ENCODE results near the gene PAM16. TPM values are rescaled to one million over a fixed set of nuclear protein-coding genes. Genes with fewer than 3 reads are reported as not detected.
A peak's percentile ranks its signal among the peaks of the same experiment; 100 is the strongest.

Gene PAM16
- total and polyA plus RNA-seq, 9 of the 15 experiments (the other 6 are each of a cell fraction or from before 2014, with no cell fraction given) = 38.7 to 273 (median 79.3) TPM

DNA sequence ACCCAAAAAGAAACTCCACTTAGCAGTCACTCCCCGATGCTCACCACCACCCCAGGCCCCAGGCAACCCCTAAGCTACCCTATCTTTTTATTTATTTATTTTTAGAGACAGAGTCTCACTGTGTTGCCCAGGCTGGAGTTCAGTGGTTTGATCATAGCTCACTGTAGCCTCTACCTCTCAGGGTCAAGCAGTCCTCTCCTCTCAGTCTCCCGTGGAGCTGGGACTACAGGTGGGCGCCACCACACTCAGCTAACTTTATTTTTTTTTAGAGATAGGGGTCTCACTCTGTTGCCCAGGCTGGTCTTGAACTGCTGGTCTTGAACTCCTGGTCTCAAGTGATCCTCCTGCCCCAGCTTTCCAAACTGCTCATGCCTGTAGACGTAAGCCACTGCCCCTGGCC is 49.9 kb downstream of the PAM16 start:
- Histone ChIP-seq H3K4me2 (ENCODE audit: insufficient read depth, low read length) (no peak overlapping the region), H3K79me2 (ENCODE audit: control insufficient read depth, insufficient read depth, low read length) (peaks cover 5% of the 10 kb centered on the region), H3K9ac (ENCODE audit: insufficient read depth in 1 of 2, low read depth in 2 of 2, low read length in 2 of 2) (no peak overlapping the region), H3K9me3 (replicated peaks; ENCODE audit: control insufficient read depth, insufficient read depth, low read depth, low read length) (no peaks in the 10 kb centered on the region), H3K27me3 (ENCODE audit: control insufficient read depth in 2 of 2, insufficient read depth in 2 of 2, low read length in 2 of 2) (no peaks in the 10 kb centered on the region), H3K36me3 (ENCODE audit: control insufficient read depth, insufficient read depth, low read length) (peaks cover 35% of the 10 kb centered on the region; the same call in 2 of the 3 replicates), H3K4me3 (no peak overlapping the region), H2AFZ (ENCODE audit: low read depth, low read length) (no peak overlapping the region), H3K9me1 (ENCODE audit: control insufficient read depth, insufficient read depth, low read length) (peaks cover 1% of the 10 kb centered on the region), H3K27ac (ENCODE audit: extremely low read depth, low read depth, low read length) (no peak overlapping the region), H4K20me1 (replicated peaks; ENCODE audit: control insufficient read depth, insufficient read depth, low read length) (0 out of 2 replicates have a peak, but pooled peaks cover 4% of the 10 kb centered on the region), H3K4me1 (replicated peaks in 1 of 2; ENCODE audit: control insufficient read depth in 2 of 2, insufficient read depth in 2 of 2, low read length in 2 of 2) (peaks cover 11 to 21% of the 10 kb centered on the region in 2 experiments; a peak in 4 of 5 replicates)
- intact Hi-C loops (cut with micrococcal nuclease) = no loop called here
- FAIRE-seq (no peak), DNase-seq (ENCODE audit: extremely low read depth in 1 of 4, low spot score in 3 of 4) (no peak), ATAC-seq (no peak)
- no TSS peak for BruUV-seq (replicated peaks)
- 93% methylated on average over 4 of the region's 4 CpGs for WGBS (ENCODE audit: insufficient coverage, low coverage, missing lambda C conversion rate)
- in situ Hi-C loops (cut with MboI) = no loop called here
- TF ChIP-seq ZNF121 (CRISPR knock-in tag; conservative IDR thresholded peaks at IDR 0.05) = peak; percentile 53; the same call in 1 of the 2 replicates
- TF ChIP-seq NCOA6 (IDR thresholded peaks at IDR 0.05) = no peak
- ChIA-PET CTCF (ENCODE audit: low intra/inter-chr PET ratio) (interaction anchor here (0.7 kb wide), 1 partner anchor 614 kb away, joined by 6 read pairs; no protein-coding TSS in a partner anchor), POLR2A (interaction anchor here (0.9 kb wide), 1 partner anchor 50 kb away, joined by 3 read pairs; no protein-coding TSS in a partner anchor)

DNA sequence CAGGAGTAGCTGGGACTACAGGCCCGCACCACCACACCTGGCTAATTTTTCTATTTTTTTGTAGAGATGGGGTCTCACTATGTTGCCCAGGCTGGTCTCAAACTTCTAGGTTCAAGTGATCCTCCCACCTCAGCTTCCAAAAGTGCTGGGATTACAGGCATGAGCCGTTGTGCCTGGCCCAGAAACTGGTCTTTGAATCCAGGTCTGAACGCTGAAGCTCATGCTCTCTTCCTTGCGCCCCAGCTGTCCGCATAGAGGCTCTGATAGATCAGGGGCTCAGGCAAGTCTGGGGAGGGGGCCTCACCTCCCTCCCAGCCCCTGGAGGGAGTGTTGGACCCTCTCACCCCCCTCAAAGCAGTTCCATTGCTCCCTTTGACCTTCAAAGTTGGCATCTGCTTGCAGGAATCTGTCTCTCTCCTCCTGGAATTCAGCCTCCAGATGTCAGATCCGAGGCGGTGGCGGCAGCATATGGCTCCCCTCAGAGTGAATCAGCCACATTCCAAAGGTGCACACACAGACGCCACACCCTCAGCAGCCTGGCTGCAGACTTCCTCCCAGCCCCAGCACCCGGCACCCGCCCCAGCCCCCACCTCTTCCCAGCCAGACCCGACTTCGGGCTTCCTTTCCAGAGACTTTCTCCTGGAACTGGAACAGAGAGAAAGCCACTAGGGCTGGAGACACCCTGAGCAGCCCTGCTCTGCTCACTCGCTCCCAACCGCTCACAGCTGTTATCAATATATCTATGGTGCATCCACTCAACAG is 52.2 kb downstream of the PAM16 start:
- H3K27ac ChIP-seq (ENCODE audit: extremely low read depth, low read depth, low read length) = peak overlapping the region; percentile 25; the same call in 1 of the 3 replicates
- DNase-seq (ENCODE audit: extremely low read depth in 1 of 4, low spot score in 3 of 4) = peak; percentile 66 to 71 (median 68)
- no peak overlapping the region; the same call in 1 of the 2 replicates for H3K4me2 ChIP-seq (ENCODE audit: insufficient read depth, low read length)
- peaks cover 8 to 20% of the 10 kb centered on the region in 2 experiments; a peak in 4 of 5 replicates for H3K4me1 ChIP-seq (replicated peaks in 1 of 2; ENCODE audit: control insufficient read depth in 2 of 2, insufficient read depth in 2 of 2, low read length in 2 of 2)
- peaks cover 16% of the 10 kb centered on the region; the same call in 2 of the 3 replicates for H3K36me3 ChIP-seq (ENCODE audit: control insufficient read depth, insufficient read depth, low read length)
- no peak overlapping the region for H3K4me3 ChIP-seq
- intact Hi-C loops (cut with micrococcal nuclease) = no loop called here
- FAIRE-seq = peak; percentile 68
- no TSS peak for BruUV-seq (replicated peaks)
- in situ Hi-C loops (cut with MboI) = no loop called here
- H3K9ac ChIP-seq (ENCODE audit: insufficient read depth in 1 of 2, low read depth in 2 of 2, low read length in 2 of 2) = peak overlapping the region in 1 of 2 experiments; percentile 60; a peak in 1 of 4 replicates
- 35% methylated on average over 12 of the region's 15 CpGs for WGBS (ENCODE audit: insufficient coverage, low coverage, missing lambda C conversion rate)
- H3K79me2 ChIP-seq (ENCODE audit: control insufficient read depth, insufficient read depth, low read length) = no peaks in the 10 kb centered on the region
- ChIA-PET POLR2A (interaction anchor here (0.5 to 2.3 kb wide), 7 partner anchors 9 to 1055 kb away, joined by 3 to 10 read pairs (median 3); no protein-coding TSS in a partner anchor), CTCF (ENCODE audit: low intra/inter-chr PET ratio) (interaction anchor here (0.6 kb wide), 1 partner anchor 60 kb away, joined by 3 read pairs; no protein-coding TSS in a partner anchor)
- no peaks in the 10 kb centered on the region for H3K27me3 ChIP-seq (ENCODE audit: control insufficient read depth in 2 of 2, insufficient read depth in 2 of 2, low read length in 2 of 2)
- no peaks in the 10 kb centered on the region for H3K9me1 ChIP-seq (ENCODE audit: control insufficient read depth, insufficient read depth, low read length)
- H3K9me3 ChIP-seq (replicated peaks; ENCODE audit: control insufficient read depth, insufficient read depth, low read depth, low read length) = no peaks in the 10 kb centered on the region
- H4K20me1 ChIP-seq (replicated peaks; ENCODE audit: control insufficient read depth, insufficient read depth, low read length) = 0 out of 2 replicates have a peak, but pooled peaks cover 4% of the 10 kb centered on the region
- no peak overlapping the region for H2AFZ ChIP-seq (ENCODE audit: low read depth, low read length)
- ATAC-seq = peak; percentile 88
- peak; percentile 90 for TF ChIP-seq ZNF121 (CRISPR knock-in tag; conservative IDR thresholded peaks at IDR 0.05)
- TF ChIP-seq JUND (IDR thresholded peaks at IDR 0.05; ENCODE audit: borderline replicate concordance, low read depth, low read length) = peak; percentile 22; the same call in 1 of the 2 replicates
- no peak for TF ChIP-seq JUND (tag; IDR thresholded peaks at IDR 0.05; ENCODE audit: borderline replicate concordance, low read depth, low read length)
- peak in 1 of 3 experiments; percentile 27 for TF ChIP-seq YY1 (IDR thresholded peaks at IDR 0.05; ENCODE audit: borderline replicate concordance in 1 of 3, control insufficient read depth in 1 of 3, extremely low read depth in 1 of 3, insufficient read depth in 3 of 3, insufficient read length in 1 of 3, insufficient replicate concordance in 2 of 3, low read depth in 1 of 3, low read length in 2 of 3)
- peak; percentile 30; the same call in 1 of the 2 replicates for TF ChIP-seq TEAD4 (IDR thresholded peaks at IDR 0.05; ENCODE audit: low read length)
- no peak for TF ChIP-seq TEAD4 (CRISPR knock-in tag; IDR thresholded peaks at IDR 0.05; ENCODE audit: borderline replicate concordance)
- TF ChIP-seq ZNF174 (CRISPR knock-in tag; IDR thresholded peaks at IDR 0.05) = no peak
- TF ChIP-seq, protein P1, sequence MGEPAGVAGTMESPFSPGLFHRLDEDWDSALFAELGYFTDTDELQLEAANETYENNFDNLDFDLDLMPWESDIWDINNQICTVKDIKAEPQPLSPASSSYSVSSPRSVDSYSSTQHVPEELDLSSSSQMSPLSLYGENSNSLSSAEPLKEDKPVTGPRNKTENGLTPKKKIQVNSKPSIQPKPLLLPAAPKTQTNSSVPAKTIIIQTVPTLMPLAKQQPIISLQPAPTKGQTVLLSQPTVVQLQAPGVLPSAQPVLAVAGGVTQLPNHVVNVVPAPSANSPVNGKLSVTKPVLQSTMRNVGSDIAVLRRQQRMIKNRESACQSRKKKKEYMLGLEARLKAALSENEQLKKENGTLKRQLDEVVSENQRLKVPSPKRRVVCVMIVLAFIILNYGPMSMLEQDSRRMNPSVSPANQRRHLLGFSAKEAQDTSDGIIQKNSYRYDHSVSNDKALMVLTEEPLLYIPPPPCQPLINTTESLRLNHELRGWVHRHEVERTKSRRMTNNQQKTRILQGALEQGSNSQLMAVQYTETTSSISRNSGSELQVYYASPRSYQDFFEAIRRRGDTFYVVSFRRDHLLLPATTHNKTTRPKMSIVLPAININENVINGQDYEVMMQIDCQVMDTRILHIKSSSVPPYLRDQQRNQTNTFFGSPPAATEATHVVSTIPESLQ (CRISPR knock-in tag; IDR thresholded peaks at IDR 0.05) = 0 out of 2 replicates have a peak, but pooled peaks have one; percentile 50
- 0 out of 2 replicates have a peak, but pooled peaks have one; percentile 33 for TF ChIP-seq ETV5 (CRISPR knock-in tag; IDR thresholded peaks at IDR 0.05; ENCODE audit: low read depth)

All from K562 (cell line).